HG03469 (cell line): ENCODE results near the gene QSER1.
"Not testable (repeated sequence)": the region's sequence is repeated elsewhere in the genome, so short reads cannot be mapped to it uniquely, and the experiment has no call there.

Experiments used
- ATAC-seq: cut with Tn5 transposase; IDR thresholded peaks from one replicate; pipeline ENCODE4 v1.9.1; 2021; ENCODE audit warnings: mild to moderate bottlenecking, moderate library complexity, moderate number of reproducible peaks; ENCODE audit not compliant: unreplicated experiment

Gene QSER1

DNA sequence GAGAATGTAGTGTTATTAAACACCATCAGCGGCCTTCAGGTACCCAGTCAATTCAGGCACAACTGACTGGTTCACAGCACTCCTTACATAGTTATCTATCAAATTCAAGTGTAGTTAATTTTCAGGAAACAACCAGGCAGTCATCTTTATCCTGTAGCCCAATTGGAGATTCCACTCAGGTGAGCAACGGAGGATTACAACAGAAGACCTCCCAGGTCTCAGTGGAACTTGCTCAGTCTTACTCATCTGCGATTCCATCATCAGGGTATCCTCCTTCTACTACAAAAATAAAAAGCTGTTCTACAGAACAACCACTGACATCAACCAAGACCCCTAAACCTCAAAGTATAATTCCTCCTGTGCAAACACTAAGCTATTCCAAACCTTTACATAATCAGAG lies 39.6 kb downstream of the QSER1 start:
- ATAC-seq, result no peak

DNA sequence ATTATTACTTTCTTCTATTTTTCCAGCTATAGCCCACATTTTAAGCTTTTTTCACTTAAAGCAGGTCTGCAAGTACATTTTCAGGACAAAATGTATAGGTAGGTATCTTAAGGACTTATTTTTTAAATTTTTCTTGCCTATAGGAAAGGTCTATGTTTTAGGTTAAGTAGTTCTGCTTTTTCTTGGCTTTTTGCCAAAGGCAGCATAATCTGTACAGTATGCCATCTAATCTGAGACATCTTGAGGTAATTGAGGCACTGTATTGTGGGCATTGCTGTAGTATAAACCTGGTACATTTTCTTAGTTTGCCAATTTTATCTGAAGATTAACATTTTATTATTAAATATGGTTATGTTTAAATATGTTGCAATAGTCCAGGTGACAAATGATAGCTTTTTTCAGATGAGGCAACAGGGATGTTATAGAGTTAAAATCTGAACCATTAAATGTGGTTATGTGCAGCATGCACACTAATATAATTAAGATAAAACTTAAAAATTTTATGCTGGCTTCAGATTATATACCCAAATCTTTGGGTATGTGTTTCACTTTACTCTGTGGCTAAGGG lies 42.9 kb downstream of the QSER1 start:
- ATAC-seq, result no peak

DNA sequence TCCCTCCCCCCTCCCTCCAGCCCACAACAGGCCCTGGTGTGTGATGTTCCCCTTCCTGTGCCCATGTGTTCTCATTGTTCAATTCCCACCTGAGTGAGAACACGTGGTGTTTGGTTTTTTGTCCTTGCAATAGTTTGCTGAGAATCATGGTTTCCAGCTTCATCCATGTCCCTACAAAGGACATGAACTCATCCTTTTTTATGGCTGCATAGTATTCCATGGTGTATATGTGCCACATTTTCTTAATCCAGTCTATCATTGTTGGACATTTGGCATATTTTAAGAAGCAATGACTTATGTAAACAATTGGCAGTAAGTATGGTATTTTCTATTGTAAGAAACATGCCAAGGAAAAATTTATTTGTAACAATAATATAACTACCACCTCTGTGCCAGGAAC lies 43.6 kb downstream of the QSER1 start:
- ATAC-seq, result not testable (repeated sequence)

DNA sequence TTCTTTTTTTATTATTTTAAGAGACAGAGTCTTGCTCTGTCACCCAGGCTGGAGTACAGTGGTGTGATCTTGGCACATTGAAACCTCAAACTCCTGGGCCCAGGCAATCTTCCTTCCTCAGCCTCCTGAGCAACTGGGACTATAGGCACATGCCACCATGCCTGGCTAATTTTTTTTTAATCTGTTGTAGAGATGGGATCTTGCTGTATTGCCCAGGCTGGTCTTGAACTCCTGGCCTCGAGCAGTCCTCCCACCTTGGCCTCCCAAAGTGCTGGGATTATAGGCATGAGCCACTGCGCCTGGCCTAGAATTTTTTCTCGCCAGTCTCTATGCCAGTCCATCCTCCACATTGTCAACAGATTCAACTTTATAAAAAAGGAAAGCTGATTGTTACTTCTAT lies 44.7 kb downstream of the QSER1 start:
- not testable (repeated sequence) for ATAC-seq

DNA sequence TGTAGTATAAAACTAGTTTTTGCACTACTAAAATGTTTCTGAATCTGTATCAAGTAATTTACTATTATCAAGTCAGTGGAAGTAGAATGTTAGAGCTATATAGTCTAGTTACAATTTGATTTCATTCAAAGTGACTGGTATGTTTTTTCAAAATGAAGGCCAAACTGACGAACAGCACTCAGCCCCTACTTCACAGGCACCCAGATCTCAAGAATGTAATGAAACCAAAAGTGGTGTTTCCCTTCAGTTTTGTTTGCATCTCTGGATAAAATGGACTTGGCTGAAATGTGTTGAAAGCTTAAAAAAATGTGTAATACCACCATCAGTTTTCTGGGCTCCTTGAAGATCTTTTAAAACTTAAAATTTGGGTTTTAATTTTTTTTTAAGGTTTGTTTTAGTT lies 46.4 kb downstream of the QSER1 start:
- ATAC-seq, result no peak

DNA sequence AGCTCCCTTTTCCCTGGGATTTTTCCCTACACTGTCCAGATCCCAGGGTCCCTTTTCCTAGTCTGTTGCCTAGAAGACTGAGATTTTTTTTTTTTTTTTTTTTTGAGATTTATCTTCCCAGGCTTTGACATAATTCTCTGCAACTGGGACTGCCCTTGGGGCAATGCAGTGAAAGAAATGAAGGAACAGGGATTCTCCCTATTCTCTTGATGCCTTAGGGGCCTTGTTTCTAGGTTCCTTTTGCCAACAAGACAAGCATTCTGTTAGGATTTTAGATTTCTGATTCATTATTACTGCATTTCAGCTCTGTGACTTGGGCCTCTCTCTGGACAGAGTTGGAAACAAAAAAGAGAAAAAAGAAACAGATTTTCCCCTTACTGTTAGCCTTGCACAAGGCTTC lies 47.3 kb downstream of the QSER1 start:
- ATAC-seq, result no peak

DNA sequence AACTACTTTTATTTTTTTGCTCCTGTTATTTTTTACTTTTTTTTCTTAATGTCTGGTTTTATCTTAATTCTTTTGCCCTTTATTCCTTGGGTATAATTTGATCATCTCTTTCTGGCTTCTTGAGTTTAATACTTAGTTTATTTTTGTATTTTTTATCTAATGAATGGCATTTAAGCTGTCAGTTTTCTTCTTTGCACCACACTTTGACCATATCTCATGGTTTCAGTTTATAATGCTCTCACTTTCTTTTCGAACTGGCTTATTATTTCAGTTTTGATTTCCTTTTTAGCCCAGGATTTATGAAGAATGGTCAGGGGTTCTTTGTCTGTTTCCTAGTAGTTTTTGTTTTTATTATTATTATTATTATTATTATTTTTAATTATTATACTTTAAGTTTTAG lies 48.3 kb downstream of the QSER1 start:
- no peak for ATAC-seq

DNA sequence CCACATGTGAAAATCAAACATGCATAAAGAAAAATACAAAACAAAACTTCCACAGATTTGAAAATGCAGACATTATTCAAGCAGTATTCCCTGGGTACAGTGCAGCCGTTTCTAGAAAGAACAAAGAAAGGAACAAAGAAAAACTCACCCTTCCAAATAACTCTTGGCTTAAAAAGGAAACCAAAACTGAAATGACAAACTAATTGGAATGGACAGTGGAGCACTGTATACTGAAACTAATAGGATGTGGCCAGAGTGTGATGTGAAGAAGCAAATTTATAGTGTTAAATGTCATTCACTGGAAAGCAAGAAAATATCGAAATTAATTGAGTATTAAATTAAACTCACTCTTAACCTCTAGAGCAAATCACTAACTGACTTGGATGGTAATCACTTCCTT lies 55.4 kb downstream of the QSER1 start:
- no peak for ATAC-seq

DNA sequence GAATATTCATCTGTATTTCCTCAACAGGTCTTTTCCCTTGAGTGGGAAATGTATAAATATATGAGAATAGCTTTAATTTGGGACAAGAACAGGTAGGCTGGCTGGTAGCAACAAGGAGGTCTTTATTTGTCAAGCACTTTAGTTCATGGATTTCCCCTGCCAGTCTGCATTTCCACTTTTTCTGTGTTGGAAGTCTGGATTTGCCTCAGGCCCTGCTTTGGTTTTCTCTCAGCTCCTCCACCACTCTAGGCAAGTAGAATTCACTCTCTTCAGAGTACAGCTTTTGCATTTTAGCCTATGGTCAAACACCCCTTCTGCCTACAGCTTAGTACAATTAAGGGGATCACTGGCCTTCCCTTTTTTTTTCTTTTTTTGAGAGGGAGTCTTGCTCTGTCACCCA lies 57.1 kb downstream of the QSER1 start:
- no peak for ATAC-seq

DNA sequence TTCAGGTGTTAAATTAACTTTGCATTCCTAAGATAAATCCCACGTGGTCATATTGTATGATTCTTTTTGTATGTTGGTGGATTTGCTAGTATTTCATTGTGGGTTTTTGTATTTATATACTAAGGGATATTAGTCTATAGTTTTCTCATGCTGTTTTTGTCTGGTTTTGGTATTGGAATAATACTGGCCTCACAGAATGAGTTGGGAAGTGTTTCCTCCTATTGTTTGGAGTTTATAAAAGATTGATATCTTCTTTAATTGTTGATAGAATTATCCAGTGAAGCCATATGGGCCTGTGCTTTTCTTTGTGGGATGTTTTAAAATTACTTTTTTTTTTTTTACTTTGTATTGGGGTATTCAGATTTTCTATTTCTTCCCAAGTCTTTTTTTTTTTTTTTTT lies 59.8 kb downstream of the QSER1 start:
- no peak for ATAC-seq

DNA sequence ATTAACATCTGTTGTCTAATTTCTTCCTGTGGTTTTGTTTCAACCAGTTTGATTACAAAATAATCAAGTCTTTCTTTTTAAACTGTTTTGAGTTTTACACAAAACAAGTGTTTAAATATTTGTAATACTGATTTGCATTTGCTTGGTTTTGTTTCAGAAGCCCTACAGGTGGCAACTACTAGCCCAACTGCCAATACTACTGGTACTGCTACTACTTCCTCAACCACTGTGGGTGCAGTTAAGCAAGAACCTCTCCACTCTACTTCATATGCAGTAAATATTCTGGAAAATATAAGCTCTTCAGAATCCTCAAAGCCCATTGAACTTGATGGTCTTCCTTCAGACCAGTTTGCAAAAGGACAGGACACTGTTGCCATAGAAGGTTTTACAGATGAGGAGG lies 61.1 kb downstream of the QSER1 start:
- no peak for ATAC-seq

DNA sequence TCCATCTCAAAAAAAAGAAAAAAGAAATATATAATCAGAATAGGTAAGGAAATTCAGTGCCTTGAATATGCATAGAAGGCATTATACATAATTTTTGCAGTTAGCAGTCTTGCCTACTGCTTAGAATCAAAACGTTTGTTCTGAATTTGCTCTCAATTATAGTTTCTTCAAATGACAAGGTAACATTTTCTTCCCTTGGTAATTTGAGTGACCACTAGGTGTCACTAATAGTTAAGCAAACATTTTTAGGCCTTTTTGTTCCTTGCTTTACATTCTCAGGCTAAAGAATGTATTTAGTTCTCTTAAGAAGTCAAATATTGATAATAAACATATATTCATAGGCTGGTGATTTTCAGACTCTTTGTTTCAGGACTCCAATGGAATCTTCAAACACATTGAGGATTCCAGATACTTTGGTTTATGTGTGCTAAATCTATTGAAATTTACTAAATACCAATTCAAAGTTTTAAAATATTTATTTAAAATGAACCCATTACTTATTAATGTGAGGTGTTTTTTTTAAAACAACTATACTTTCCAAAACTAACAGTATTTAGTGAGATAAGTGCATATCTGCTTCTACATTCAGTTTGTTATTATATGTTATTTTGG lies 68.0 kb downstream of the QSER1 start:
- no peak for ATAC-seq

DNA sequence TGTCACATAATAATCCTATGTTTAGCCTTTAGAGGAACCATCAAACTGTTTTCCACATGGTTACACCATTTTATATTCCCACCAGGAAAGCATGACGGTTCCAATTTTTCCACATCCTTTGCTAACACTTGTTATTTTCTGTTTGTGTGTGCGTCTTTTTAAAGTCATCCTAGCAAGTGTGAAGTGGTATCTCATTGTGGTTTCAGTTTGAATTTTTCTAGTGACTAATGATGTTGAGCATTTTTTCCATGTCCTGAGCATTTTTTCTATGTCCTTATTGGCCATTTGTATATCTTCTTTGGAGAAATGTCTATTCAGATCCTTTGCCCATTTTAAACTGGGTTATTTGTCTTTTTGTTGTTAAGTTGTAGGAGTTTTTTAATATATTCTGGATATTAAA lies 69.4 kb downstream of the QSER1 start:
- ATAC-seq, result no peak

DNA sequence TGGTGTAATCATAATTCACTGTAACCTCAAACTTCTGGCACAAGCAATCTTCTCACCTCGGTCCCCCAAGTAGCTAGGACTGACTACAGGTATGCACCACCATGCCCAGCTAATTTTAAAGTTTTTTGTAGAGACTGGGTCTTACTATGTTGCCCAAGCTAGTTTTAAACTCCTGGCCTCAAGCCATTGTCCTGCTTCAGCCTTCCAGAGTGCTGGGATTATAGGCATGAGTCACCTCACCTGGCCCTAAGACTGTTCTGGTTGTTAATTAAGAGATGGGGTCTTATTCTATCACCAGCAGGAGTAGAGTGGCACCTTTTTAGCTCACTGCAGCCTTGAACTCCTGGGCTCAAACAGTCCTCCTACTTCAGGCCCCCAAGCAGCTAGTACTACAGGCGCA lies 71.1 kb downstream of the QSER1 start:
- ATAC-seq, result no peak

DNA sequence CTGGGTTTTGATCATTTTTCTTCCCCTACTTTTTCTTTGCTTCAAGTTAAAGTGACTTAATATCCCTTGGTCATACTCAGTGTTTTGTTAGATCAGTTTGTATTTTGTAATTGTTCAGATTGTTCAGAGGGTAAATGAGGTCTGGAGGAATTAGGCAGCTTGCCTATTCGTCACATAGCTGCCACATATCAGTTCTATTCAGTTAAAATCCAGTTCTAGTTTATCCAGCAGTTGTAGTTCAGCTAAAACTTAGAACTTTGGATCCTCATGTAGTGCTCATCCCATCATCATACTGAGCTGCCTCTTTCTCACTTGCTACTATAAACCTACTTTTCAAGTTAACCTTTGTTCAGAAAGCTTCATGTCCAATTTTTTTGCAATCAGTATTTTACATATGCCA lies 75.9 kb downstream of the QSER1 start:
- ATAC-seq, result no peak

DNA sequence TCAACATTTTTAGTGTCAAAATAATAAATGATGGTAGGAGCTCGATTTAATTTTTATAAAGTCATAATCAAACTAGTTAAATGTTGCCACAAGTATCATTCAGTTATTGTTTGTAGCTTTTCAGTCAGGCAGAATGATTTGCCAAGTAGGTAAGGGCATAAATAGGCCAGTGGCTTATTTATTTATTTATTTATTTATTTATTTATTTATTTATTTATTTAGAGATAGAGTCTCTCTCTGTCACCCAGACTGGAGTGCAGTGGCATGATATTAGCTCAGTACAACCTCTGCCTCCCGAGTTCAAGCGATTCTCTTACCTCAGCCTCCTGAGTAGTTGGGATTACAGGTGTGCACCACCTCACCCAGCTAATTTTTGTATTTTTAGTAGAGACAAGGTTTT lies 79.6 kb downstream of the QSER1 start:
- not testable (repeated sequence) for ATAC-seq

DNA sequence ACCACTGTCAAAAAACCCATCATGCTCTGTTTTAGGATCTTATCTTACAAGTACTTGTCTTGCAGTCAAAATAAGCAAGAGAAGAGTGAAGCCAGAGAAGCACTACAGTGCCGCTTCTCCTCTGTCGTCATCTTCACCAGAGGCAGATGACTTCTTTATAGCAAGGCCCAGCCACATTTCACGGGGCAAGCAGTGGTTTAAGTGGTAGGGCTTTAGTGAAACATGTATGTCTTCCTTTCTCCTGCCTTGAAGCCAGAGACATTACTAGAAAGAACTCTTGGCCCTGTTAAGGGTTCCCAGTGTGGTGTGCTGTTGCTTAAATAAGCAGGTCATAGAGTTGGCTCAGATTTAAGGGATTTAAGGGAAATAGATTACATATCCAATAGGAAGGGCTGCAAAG lies 80.2 kb downstream of the QSER1 start:
- ATAC-seq, result no peak

DNA sequence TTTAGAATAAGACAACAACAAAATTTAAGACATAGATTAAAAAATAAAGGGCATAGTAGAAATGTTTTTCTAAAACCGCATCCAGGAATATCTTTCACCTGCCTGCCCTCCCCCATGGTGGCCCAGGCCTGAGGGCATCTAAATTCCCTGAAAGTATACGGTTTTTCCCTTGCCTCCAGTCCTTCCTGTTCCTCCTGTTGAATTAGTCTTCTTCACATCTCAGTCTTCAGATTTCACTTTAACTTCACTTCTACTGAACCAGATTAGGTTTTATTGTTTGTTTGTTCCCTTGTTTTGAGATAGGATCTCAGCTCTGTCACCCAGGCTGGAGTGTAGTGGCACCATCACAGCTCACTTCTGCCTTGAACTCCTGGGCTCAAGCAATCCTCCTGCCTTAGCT lies 90.0 kb downstream of the QSER1 start:
- no peak for ATAC-seq

DNA sequence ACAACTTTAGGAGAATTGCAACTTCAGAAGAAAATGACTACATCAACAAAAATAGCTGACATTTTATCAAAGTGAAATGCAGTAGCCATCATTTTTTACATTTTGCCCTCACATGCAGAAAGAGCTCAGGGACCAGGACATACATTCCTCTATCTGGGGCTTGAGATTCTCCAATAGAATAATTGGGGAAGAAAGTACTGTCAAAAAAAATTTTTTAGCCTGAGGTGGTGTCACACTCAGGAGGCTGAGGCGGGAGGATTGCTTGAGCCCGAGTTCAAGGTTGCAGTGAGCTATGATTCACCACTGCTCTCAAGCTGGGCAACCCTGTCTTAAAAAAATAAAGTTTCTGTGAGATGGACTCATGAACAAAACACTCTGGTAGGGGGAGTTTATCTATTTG lies 90.9 kb downstream of the QSER1 start:
- no peak for ATAC-seq

DNA sequence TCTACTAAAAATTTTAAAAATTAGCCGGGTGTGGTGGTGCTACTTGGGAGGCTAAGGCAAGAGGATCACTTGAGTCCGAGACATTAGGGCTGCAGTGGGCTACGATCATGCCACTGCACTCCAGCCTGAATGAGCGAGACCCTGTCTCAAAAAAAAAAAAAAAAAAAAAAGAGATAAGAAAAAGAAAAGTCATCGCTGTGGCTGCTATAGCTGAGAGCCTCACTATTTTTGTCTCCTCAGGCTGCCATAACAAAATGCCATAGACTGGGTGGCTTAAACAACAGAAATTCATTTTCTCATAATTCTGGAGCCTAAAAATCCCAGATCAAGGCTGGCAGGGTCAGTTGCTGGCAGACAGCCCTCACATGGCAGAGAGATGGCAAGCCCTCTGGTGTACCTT lies 93.0 kb downstream of the QSER1 start:
- no peak for ATAC-seq

DNA sequence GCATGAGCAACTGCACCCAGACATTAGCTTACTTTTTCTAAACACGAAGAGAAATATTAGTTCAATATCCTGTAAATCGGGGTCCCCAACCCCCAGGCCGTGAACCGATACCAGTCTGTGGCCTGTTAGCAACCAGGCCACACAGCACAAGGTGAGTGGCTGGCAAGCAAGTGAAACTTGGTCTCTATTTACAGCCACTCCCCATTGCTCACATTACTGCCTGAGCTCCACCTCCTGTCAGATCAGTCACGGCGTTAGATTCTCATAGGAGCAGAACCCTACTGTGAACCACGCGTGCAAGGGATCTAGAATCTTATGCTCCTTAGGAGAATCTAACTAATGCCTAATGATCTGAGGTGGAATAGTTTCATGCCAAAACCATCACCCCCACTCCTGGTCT lies 95.2 kb downstream of the QSER1 start:
- no peak for ATAC-seq

DNA sequence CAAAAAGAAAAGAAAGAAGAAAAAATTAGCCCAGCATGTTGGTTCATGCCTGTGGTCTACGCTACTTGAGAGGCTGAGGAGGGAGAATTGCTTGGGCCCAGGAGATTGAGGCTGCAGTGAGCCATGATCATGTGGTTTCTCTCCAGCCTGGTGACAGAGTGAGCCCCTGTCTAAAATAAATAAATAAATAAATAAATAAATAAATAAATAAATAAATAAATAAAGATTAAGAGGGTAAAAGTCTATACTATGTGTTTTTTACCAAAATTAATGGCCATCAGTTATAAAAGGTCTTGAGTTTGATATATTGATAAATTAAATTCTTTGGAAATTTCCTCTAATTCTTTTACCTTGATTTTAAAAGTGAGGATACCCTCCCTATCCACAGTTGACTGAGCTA lies 97.9 kb downstream of the QSER1 start:
- no peak for ATAC-seq

DNA sequence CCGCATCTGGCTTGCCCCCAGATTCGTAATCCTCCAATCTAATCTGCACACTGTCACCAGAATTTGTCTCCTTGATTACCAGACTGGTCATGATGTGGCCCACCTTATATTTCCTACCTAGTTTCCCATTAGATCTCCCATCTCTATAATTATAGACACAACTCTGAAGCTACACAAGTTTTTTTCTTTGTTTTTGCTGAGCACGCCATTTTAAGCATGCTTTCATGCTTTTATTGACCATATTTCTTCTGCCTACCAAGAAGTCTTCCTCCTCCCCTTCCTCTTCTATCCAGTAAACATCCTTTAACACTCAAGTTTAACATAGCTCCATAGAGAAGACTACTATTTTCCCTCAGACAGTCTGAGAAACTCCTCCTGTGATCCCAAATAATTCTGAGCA lies 98.8 kb downstream of the QSER1 start:
- ATAC-seq, result no peak
